Neural cell (in vitro differentiated cells): ENCODE results near the gene FKTN.

Experiments
- POLR2AphosphoS5 ChIP-seq: IDR thresholded peaks from 2 replicates; pipeline ENCODE4 v1.6.1; 2012
- SMC3 ChIP-seq: fragments of 450-650 bp; conservative IDR thresholded peaks from 2 replicates; pipeline ENCODE4 v1.6.1; 2014; ENCODE audit warnings: antibody characterized with exemption, mild to moderate bottlenecking, moderate library complexity; ENCODE audit not compliant: poor library complexity
- TF ChIP-seq, protein P1 (sequence below): fragments of 450-650 bp; IDR thresholded peaks from 2 replicates; pipeline ENCODE4 v1.5.1; 2014; ENCODE audit warnings: antibody characterized with exemption, mild to moderate bottlenecking, moderate library complexity; ENCODE audit not compliant: poor library complexity, severe bottlenecking
- TF ChIP-seq, protein P2 (sequence below): IDR thresholded peaks from 2 replicates; pipeline ENCODE4 v1.6.1; 2012; ENCODE audit warnings: borderline replicate concordance

DNA sequence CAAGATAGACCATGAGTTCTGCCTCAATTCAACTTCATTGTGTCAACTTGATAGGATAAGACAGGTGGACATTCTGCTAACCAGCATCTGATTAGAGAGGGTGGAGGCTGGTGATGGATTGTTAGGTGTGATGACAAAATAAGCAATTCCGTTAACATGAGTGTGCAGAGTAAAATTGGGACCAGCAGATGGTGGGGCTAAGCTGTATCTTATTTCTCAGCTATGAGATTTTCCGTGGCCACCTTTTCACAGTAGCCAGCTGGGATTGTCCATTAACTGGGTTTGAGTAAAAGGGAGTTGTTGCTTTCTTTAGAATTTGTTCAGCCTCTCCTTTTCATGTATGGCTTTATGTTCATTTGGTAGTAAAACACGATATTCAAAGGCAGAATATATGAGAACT lies 75.5 kb downstream of the FKTN start:
- TF ChIP-seq, protein P1, sequence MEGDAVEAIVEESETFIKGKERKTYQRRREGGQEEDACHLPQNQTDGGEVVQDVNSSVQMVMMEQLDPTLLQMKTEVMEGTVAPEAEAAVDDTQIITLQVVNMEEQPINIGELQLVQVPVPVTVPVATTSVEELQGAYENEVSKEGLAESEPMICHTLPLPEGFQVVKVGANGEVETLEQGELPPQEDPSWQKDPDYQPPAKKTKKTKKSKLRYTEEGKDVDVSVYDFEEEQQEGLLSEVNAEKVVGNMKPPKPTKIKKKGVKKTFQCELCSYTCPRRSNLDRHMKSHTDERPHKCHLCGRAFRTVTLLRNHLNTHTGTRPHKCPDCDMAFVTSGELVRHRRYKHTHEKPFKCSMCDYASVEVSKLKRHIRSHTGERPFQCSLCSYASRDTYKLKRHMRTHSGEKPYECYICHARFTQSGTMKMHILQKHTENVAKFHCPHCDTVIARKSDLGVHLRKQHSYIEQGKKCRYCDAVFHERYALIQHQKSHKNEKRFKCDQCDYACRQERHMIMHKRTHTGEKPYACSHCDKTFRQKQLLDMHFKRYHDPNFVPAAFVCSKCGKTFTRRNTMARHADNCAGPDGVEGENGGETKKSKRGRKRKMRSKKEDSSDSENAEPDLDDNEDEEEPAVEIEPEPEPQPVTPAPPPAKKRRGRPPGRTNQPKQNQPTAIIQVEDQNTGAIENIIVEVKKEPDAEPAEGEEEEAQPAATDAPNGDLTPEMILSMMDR, result no peak
- TF ChIP-seq POLR2AphosphoS5 (no peak), SMC3 (no peak)
- TF ChIP-seq, protein P2, sequence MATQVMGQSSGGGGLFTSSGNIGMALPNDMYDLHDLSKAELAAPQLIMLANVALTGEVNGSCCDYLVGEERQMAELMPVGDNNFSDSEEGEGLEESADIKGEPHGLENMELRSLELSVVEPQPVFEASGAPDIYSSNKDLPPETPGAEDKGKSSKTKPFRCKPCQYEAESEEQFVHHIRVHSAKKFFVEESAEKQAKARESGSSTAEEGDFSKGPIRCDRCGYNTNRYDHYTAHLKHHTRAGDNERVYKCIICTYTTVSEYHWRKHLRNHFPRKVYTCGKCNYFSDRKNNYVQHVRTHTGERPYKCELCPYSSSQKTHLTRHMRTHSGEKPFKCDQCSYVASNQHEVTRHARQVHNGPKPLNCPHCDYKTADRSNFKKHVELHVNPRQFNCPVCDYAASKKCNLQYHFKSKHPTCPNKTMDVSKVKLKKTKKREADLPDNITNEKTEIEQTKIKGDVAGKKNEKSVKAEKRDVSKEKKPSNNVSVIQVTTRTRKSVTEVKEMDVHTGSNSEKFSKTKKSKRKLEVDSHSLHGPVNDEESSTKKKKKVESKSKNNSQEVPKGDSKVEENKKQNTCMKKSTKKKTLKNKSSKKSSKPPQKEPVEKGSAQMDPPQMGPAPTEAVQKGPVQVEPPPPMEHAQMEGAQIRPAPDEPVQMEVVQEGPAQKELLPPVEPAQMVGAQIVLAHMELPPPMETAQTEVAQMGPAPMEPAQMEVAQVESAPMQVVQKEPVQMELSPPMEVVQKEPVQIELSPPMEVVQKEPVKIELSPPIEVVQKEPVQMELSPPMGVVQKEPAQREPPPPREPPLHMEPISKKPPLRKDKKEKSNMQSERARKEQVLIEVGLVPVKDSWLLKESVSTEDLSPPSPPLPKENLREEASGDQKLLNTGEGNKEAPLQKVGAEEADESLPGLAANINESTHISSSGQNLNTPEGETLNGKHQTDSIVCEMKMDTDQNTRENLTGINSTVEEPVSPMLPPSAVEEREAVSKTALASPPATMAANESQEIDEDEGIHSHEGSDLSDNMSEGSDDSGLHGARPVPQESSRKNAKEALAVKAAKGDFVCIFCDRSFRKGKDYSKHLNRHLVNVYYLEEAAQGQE, result no peak
